NB4 (cell line): ENCODE measurements around the gene AFF3.

Experiments used
- POLR2A ChIP-seq: IDR thresholded peaks from 2 replicates; pipeline ENCODE4 v1.6.1; 2011; ENCODE audit warnings: mild to moderate bottlenecking; ENCODE audit not compliant: insufficient read length; ENCODE audit errors: extremely low read depth
- TF ChIP-seq, protein P1 (sequence below): IDR thresholded peaks from one replicate; pipeline ENCODE4 v1.5.1; 2012; ENCODE audit warnings: low read depth, low read length

DNA sequence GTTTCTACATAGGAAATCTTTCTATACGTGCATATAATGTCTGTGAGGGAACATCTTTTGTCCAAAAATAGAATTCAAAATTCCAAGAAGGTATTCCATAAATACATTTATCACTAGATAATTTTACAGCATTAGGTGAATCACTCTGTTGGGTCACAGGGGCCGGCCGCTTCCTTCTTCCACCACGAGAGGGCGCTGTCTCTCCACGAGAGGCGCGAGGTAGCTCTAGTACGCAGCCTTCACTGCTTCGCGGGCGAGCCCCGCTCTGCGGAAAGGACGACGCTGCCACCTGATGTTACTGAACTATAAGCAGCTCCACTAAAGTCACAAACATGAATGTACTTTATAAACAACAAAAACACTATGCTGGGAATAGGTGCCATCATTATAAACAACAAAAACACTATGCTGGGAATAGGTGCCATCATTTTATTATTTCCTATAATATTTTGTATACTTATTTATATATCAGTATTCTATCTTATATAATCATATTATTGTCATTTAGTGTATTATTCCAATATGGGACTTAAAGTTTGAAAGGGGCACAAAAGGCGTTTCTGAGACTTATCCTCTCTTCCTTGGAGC lies 583.2 kb downstream of the AFF3 start:
- TF ChIP-seq, protein P1, sequence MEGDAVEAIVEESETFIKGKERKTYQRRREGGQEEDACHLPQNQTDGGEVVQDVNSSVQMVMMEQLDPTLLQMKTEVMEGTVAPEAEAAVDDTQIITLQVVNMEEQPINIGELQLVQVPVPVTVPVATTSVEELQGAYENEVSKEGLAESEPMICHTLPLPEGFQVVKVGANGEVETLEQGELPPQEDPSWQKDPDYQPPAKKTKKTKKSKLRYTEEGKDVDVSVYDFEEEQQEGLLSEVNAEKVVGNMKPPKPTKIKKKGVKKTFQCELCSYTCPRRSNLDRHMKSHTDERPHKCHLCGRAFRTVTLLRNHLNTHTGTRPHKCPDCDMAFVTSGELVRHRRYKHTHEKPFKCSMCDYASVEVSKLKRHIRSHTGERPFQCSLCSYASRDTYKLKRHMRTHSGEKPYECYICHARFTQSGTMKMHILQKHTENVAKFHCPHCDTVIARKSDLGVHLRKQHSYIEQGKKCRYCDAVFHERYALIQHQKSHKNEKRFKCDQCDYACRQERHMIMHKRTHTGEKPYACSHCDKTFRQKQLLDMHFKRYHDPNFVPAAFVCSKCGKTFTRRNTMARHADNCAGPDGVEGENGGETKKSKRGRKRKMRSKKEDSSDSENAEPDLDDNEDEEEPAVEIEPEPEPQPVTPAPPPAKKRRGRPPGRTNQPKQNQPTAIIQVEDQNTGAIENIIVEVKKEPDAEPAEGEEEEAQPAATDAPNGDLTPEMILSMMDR, result peak; percentile 89
- no peak for TF ChIP-seq POLR2A
